ENCODE data around the gene PIGQ. TPM values are rescaled to one million over a fixed set of nuclear protein-coding genes. Genes with fewer than 3 reads are reported as not detected.

Gene PIGQ
- total and polyA plus RNA-seq, 9 donors = 4.3 to 47.7 (median 39.5) TPM

DNA sequence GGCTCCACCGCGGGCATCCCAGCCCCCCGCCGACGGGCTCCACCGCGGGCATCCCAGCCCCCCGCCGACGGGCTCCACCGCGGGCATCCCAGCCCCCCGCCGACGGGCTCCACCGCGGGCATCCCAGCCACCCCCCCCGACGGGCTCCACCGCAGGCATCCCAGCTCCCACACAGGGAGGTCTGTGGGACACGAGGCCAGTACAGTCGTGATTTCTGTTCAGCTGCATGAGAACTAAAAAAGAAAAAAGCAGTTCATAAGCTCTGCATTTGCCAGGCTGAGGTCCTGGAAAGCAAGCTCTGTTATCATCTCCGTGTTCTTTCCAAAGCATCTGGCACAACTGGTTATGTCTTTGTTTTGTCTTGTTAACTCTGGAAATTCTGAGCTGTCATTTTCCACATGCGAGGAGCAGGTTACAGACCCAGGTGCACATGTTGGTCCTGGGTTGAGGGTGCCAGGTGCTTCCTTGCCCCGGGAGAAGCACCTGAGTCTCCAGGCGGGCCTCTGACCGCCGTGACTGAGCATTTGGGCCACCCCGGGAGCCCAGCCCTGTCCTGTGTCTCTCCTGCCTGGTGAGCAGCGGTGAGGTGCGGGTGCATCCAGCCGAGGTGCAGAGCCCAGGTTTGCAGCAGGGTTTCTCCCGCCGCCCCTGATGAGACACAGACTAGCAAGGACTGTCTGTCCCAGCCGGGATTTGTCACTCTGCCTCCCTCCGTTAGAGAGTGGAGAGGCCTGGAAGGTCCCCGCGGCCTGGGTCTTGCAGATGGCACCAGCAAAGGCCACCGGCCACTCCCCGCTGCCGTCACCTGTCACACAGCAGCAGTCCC is 51.1 kb downstream of the PIGQ start:
- WGBS, 3 donors = 48 to 66% (median 65%) methylated on average over 24 to 41 of the region's 41 CpGs
- Histone ChIP-seq H3K27me3 (no peaks in the 10 kb centered on the region), H3K9me3 (no peaks in the 10 kb centered on the region), H3K27ac (no peak overlapping the region), H3K36me3 (no peaks in the 10 kb centered on the region), H3K4me3 (no peak overlapping the region), H3K4me1 (ENCODE audit: insufficient read depth) (peaks cover 2% of the 10 kb centered on the region)
- no peak for TF ChIP-seq POLR2A (IDR thresholded peaks at IDR 0.05)
- TF ChIP-seq, protein P1, sequence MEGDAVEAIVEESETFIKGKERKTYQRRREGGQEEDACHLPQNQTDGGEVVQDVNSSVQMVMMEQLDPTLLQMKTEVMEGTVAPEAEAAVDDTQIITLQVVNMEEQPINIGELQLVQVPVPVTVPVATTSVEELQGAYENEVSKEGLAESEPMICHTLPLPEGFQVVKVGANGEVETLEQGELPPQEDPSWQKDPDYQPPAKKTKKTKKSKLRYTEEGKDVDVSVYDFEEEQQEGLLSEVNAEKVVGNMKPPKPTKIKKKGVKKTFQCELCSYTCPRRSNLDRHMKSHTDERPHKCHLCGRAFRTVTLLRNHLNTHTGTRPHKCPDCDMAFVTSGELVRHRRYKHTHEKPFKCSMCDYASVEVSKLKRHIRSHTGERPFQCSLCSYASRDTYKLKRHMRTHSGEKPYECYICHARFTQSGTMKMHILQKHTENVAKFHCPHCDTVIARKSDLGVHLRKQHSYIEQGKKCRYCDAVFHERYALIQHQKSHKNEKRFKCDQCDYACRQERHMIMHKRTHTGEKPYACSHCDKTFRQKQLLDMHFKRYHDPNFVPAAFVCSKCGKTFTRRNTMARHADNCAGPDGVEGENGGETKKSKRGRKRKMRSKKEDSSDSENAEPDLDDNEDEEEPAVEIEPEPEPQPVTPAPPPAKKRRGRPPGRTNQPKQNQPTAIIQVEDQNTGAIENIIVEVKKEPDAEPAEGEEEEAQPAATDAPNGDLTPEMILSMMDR (IDR thresholded peaks at IDR 0.05) = no peak
- no peak for TF ChIP-seq EP300 (IDR thresholded peaks at IDR 0.05)
- no peak for DNase-seq
- intact Hi-C loops (cut with DNase I) = no loop called here

DNA sequence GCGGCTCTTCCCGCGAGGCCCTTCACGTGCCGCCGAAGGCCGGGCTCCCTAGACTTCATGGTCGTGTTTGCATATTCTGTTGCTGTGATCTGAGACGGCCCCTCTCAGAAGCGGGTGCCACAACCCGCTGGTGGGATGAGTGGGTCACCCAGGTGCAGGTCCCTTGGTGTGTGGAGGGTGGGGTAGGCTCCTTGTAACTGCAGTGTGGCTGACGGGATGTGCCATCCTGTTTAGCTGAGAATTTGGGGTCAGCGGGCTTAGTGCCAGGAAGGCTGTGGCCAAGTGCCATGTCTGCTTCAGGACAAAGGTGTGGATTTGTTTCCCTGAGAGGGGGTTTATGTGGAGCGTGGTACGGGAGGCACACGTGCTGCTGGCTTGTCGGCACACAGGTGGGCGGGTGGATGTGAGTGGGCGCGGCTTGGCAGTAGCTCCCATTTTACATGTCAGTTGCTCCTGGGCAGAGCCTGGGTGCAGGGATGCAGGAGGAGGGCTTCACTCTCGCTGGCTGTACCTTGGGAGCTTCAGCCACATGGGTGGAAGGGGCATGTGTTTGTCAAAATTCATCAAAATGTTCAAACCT is 51.8 kb downstream of the PIGQ start:
- 79 to 81% (median 81%) methylated on average over 21 of the region's 21 CpGs for WGBS, 3 donors
- H3K4me3 ChIP-seq = no peak overlapping the region
- peak in 1 of 5 donors; percentile 50 for DNase-seq
- H3K27ac ChIP-seq = no peak overlapping the region
- no peaks in the 10 kb centered on the region for H3K27me3 ChIP-seq
- TF ChIP-seq EP300 (IDR thresholded peaks at IDR 0.05) = no peak
- TF ChIP-seq POLR2A (IDR thresholded peaks at IDR 0.05) = no peak
- TF ChIP-seq, protein P1 (IDR thresholded peaks at IDR 0.05) = no peak
- no peaks in the 10 kb centered on the region for H3K9me3 ChIP-seq
- intact Hi-C loops (cut with DNase I) = no loop called here
- H3K36me3 ChIP-seq = no peaks in the 10 kb centered on the region
- H3K4me1 ChIP-seq (ENCODE audit: insufficient read depth) = peaks cover 2% of the 10 kb centered on the region

GRCh38 chr16:622920-623280 is 53.1 kb downstream of the PIGQ start:
- Histone ChIP-seq H3K27me3 (no peaks in the 10 kb centered on the region), H3K9me3 (no peaks in the 10 kb centered on the region), H3K36me3 (no peaks in the 10 kb centered on the region), H3K4me1 (ENCODE audit: insufficient read depth) (peaks cover 2% of the 10 kb centered on the region), H3K4me3 (no peak overlapping the region), H3K27ac (no peak overlapping the region)
- WGBS, 3 donors = 93 to 96% (median 96%) methylated on average over 17 of the region's 17 CpGs
- intact Hi-C loops (cut with DNase I) = no loop called here
- TF ChIP-seq, protein P1 (IDR thresholded peaks at IDR 0.05) = no peak
- TF ChIP-seq POLR2A (IDR thresholded peaks at IDR 0.05) = no peak
- no peak for TF ChIP-seq EP300 (IDR thresholded peaks at IDR 0.05)
- no peak for DNase-seq

DNA sequence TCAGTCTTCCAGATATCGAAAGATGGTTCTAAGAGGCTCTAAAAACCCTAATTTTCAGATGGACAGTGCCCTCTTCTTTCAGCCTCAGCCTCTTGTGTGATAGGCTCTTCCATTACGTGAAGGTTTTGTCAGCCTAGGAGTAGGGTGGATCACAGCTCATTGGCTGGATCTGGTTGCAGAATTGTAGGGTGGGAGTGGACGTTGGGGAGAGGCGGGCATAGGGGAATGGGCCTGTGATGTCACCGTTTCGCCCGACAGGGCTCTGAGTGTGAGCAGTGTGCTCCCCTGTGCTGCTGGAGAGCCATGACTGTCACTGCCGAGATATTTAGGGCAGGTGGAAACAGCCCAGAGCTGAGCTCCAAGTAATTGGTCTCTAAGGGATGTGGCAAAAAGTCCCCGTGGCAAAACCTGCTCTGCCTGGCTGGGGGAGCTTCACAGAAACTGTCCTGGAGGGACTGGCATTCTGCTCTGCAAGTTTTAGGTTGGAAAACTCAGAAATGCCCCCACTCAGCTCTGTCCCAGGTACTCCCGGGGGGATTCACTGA is 54.8 kb downstream of the PIGQ start:
- intact Hi-C loops (cut with DNase I) = loop anchor here in 1 of 4 donors (5.0 kb wide), 1 partner anchor 32 kb away; the partner anchor contains the start of gene RAB40C
- no peak for DNase-seq
- TF ChIP-seq, protein P1 (IDR thresholded peaks at IDR 0.05) = no peak
- Histone ChIP-seq H3K36me3 (no peaks in the 10 kb centered on the region), H3K4me1 (ENCODE audit: insufficient read depth) (peaks cover 2% of the 10 kb centered on the region), H3K9me3 (no peaks in the 10 kb centered on the region), H3K27me3 (no peaks in the 10 kb centered on the region), H3K27ac (no peak overlapping the region), H3K4me3 (no peak overlapping the region)
- WGBS, 3 donors = 77 to 87% (median 82%) methylated on average over 9 to 10 of the region's 10 CpGs

Measured in ovary (tissue), 9 donors.